ENCODE results near the gene LRP1B. TPM values are rescaled to one million over a fixed set of nuclear protein-coding genes. Genes with fewer than 3 reads are reported as not detected.
"Not testable (repeated sequence)": the region's sequence is repeated elsewhere in the genome, so short reads cannot be mapped to it uniquely, and the experiment has no call there.

The LRP1B gene
- polyA plus RNA-seq, 3 donors, result 0.25 to 3.1 (median 2.2) TPM

DNA sequence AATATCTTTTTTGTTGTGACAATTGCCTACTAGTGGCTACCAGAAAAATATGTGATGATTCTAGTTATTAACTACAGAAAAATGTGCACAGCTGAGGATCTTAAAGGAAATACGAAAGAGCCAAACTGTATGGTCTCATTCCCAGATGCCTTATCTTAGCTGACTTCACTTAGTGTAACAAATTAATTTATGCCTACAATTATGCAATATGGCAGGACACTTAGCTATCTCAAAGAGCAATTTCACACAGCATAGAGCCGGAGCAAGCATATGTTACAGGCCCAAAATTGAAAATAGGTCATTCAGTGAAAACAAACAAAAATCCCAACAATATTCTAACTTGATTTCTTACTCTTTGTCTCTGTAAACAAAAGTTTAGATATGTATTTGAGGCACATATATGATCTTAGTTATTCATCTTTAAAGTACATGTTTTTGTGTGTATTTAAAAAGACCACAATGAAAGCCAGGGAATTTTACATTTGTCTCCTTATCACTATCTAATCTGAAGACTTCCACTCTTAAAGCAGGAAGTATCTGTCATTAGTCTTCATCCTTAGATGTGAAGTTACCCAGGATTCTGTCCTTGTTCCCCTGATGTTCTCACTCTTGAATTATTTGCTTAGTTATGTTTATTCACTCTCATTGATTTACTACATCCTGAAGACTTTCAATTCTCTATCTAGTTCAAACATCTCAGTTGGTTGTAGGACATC is 1771.6 kb downstream of the LRP1B start:
- 46 to 61% (median 49%) methylated on average over 2 of the region's 2 CpGs for WGBS, 3 donors
- H3K27ac ChIP-seq (ENCODE audit: low read depth, low read length), result no peak overlapping the region

DNA sequence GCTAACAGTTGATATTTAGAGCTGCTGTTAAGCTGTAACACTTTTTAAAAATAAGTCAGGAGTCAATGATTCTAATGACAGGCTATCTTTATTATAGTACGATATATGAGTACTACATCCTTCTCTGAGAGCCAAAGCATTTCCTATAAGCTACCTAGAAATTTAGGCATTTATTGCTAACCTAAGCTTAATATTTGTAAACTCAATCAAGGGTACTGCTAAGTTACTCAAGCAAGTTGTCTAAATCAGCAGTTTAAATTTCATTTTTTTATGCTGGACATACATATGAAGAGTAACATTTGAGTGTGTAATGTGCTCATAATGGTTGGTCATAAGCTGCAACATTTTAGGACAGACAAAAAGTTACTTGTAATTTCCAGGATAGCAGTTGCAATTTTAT is 1774.1 kb downstream of the LRP1B start:
- WGBS, 3 donors, result 95 to 100% (median 100%) methylated on average over 1 of the region's 1 CpG
- H3K27ac ChIP-seq (ENCODE audit: low read depth, low read length), result no peak overlapping the region

DNA sequence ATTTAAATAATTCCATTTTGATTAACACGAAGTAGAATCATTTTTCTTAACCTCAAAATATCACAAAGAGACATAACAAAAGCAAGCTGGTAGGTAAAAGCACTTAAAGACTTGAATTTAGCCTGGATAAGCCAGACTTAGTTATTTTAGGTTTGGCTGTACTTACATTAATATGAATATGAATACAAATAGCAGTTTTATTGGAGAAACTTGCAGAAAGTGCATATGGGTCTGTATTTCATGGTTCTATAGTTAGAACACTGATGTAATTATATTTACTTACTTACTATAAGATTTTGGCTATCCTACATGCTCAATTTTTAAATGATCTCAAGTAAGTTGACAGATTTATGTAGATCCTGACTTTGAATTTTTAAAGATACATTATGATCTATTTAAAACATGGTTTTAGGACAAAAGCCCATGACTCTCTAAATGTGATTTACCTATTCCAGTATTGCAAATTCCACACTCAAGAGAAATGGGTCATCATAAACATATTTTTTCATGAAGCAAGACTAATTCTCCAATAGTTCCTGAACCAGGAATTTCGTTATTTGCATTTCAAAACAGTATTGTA is 1775.2 kb downstream of the LRP1B start:
- H3K27ac ChIP-seq (ENCODE audit: low read depth, low read length), result no peak overlapping the region
- 40 to 51% (median 48%) methylated on average over 2 of the region's 2 CpGs for WGBS, 3 donors

DNA sequence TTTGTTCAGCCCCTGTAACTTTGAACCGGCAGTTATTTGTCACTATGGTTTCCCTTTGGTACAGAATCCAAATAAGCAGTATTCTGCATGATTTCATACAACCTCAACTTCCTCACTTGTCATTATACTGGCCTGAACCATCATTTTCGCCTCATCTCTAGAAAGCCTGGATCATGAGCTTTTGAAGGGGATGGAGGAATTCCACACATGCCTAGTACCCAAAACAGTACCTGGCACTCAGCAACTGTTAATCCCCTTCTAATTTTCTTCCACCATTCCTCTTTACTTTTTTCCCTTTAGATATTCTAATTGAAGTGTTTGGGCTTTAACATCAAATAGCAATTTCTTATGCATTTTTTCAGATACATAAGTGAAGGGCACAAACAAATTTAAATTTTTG is 1776.3 kb downstream of the LRP1B start:
- H3K27ac ChIP-seq (ENCODE audit: low read depth, low read length), result no peak overlapping the region
- WGBS, 3 donors, result 74 to 83% (median 75%) methylated on average over 2 of the region's 2 CpGs

DNA sequence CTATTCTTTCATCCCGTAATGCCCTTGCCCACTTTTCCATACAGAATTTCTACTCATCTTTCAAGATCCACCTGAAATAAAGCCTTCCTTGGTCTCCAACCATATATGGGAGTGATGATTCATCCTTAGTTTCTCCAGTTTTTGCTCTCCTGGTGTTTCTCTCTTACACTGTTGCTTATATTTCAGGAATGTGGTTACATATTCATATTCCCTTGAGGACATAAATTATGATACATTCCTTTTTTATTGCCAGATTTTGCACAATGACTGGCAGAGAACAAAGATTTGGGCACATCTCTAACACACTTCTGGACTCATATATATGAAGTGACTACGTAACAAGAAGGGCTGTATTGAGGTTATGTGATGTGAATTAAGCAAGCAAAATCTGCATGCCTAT is 1777.3 kb downstream of the LRP1B start:
- no peak overlapping the region for H3K27ac ChIP-seq (ENCODE audit: low read depth, low read length)
- whole genome bisulfite sequencing, 3 donors, result 33 to 43% (median 42%) methylated on average over 2 of the region's 2 CpGs

DNA sequence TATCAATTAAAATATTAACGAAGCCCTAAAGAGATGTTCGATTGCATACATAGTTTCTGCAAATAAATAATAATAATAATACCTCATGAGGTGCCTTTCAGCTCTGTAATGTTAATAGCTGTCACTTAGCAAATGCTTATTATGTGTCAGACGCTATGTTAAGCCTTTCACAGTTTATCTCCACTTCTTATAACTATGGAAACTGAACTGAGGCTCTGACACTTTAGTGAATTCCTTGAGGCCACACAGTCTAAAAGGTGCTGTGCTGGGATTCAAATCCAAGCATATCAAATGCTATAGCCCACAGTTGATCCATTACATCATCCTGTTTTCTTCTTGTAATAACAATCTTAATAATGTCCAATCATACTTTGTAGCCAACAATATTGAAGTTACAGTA is 1779.1 kb downstream of the LRP1B start:
- WGBS, 3 donors, result 59 to 77% (median 74%) methylated on average over 3 of the region's 3 CpGs
- no peak overlapping the region for H3K27ac ChIP-seq (ENCODE audit: low read depth, low read length)

DNA sequence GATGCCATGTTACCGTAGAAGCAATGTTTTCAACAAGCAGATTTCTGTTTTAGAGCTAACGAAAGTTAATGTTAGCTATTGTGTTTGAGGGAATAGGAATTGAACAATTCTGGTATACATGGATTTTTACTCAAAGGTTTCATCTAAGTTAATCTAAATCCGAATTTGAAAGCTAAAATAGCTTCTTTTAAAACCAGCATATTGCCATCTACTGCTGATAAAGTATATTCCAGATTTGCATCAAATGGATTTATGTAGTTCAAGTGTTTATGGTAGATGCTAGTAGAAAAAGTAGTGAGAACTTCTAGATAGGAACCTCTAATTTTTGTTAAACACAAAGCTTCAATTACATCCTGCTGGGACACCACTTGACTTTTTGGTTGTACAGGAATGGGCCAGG is 1781.1 kb downstream of the LRP1B start:
- H3K27ac ChIP-seq (ENCODE audit: low read depth, low read length), result no peak overlapping the region
- 70 to 71% (median 70%) methylated on average over 3 of the region's 3 CpGs for WGBS, 3 donors

DNA sequence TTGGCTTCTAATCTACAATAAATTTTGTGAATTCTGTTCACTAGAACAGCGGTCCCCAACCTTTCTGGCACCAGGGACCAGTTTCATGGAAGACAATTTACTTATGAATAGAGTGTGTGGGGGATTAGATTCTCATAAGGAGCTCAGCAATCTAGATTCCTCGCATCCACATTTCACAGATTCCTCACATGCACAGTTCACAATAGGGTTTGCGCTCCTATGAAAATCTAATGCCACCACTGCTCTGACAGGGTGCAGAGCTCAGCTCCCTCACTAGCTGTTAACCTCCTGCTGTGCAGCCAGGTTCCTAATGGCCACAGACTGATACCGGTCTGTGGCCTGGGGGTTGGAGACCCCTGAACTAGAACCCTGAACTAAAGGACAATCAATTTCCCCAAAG is 1782.0 kb downstream of the LRP1B start:
- no peak overlapping the region for H3K27ac ChIP-seq (ENCODE audit: low read depth, low read length)
- WGBS, 3 donors, result 74 to 83% (median 75%) methylated on average over 4 of the region's 4 CpGs

DNA sequence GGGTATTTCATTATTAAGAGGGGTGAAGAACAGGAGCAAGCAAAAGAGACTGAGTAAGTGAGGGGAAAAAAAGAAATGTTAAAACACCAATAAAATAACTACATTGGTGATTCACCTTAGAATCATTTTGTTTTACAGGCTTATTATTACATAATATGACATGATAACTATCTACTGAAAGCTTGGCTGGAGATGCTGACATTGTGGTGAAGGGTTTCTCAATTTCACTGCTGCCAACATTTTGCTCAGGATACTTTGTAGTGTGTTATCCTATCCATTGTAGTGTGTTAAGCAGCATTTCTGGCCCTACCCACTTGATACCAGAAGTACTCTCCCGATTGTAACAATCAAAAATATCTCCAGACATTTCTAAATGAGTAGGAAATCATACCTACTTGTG is 1786.0 kb downstream of the LRP1B start:
- H3K27ac ChIP-seq (ENCODE audit: low read depth, low read length), result no peak overlapping the region
- WGBS, 3 donors, result 66 to 71% (median 70%) methylated on average over 1 of the region's 1 CpG

DNA sequence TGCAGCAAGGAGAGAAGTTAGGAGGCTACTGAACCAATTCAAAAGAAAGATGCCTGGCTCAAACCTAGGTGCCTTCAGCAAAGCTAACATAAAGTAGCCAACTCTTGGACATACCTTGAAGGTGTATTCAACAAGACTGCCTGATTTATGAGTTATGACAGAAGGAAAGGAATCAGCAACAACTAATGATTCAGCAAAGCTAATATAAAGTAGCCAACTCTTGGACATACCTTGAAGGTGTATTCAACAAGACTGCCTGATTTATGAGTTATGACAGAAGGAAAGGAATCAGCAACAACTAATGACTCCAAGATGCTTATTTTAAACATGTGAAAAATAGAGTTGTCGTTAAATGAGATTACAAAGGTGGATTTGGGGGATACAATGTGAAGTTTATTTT is 1786.5 kb downstream of the LRP1B start:
- 87 to 92% (median 92%) methylated on average over 1 of the region's 1 CpG for WGBS, 3 donors
- not testable (repeated sequence) for H3K27ac ChIP-seq (ENCODE audit: low read depth, low read length)

DNA sequence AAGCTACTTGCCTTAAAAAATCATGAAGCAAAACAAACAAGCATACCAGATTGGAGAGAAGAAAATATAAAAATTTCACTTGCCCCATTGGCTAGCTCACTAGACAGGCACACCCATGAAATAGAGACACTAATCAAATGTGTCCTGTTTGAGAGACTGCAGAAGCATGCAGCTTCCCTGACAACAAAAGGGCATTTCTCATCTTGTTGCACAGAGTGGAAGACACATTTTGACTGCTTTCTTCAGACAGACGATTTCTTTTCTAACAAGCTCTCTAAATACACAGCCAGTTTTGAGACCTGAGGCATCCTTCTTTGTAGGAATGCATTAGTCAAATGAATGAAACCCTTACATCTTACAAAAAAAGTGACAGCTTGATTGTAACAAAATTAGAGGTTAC is 1792.0 kb downstream of the LRP1B start:
- no peak overlapping the region for H3K27ac ChIP-seq (ENCODE audit: low read depth, low read length)
- WGBS, 3 donors, result 35 to 44% (median 42%) methylated on average over 1 of the region's 1 CpG

DNA sequence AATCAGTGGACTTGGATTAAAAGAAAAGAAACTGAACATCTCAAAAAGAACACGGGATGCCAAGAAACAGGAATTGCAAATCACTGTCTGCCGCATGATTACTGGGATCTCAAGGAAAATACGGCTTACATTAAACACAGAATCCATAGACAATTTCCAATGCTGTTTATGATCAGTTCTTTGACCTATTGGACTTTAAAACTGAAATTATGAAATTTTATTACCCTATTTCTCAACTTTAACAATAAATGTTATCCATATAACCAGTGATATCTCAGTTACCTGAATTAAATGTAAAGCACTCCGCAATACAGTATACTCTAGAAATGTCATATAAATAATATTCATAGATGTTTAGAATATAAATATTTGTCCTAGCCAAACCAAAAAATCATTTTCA is 1793.8 kb downstream of the LRP1B start:
- no peak overlapping the region for H3K27ac ChIP-seq (ENCODE audit: low read depth, low read length)
- WGBS, 3 donors, result 86 to 91% (median 86%) methylated on average over 4 of the region's 4 CpGs

DNA sequence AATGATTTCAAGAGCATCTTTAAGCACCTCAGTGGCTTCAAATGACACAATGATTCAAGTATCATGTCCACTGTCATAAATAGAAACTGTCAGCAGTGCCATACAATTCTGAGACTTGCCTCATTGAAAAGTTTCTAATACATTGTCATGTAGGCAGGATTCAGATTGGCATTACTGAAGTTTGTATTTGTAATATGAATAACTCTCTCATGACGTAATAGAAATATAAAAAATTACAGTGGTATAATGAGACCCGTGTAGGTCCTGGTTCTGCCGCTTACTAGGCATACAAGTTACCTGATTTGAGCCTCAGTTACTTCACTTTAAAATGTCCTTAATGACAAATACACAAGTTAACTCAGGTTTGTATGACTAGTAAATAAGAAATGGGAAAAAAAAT is 1814.5 kb downstream of the LRP1B start:
- no peak overlapping the region for H3K27ac ChIP-seq (ENCODE audit: low read depth, low read length)
- 85 to 91% (median 88%) methylated on average over 3 of the region's 3 CpGs for WGBS, 3 donors

DNA sequence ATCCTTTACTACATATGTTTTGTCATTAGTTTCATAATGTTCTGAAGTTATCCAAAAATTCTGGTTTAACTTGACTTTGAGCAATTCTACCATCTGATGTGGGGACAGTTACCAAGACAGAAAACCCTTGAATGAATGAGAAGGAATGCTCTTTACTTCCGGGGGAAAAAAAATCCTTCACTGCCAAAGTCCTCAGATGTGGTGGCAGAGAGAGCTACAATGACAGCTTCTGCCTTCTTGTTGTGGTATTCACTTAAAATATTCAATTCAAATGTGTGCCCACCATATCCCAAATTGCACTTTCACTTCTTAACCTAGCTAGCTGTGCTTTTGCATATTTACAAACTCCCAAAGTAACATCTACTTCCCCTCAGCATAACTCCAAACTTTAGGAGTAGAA is 1818.9 kb downstream of the LRP1B start:
- 29 to 40% (median 40%) methylated on average over 1 of the region's 1 CpG for WGBS, 3 donors
- no peak overlapping the region for H3K27ac ChIP-seq (ENCODE audit: low read depth, low read length)

DNA sequence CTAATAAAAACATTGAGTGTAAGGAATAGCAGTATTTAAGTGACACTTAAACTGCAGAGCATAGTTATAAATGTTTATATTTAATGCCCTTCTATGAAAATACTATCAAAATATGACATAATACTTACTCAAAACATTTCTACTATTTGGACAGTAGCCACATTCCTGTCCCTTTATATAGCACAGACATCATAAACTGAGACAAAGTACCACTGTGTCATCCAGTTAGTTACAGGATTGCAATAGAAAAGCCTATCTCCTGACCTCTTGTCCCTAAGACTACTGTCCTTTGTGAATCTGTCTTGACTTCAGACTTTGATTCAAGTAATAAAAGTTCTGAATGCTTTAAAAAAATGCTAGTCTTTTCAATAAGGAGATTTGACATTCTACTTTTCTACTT is 1822.1 kb downstream of the LRP1B start:
- H3K27ac ChIP-seq (ENCODE audit: low read depth, low read length), result no peak overlapping the region

DNA sequence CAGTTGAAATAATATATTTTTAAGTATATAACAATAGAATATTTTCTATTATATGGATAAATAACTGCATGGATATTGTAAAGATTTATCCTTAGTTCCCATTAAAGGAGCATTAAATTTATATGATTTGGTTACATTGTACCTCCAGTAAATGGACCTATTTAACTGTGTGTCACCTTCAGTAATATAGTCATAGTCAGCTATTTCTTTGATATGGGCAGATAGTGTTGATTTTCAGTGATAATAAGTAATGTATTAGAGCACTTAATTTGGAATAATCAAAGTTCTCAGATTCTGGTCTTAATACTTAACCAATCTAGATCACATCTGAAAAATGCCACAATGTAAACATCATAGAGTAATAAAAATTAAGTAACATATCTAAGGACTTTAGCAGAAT is 1823.3 kb downstream of the LRP1B start:
- H3K27ac ChIP-seq (ENCODE audit: low read depth, low read length), result no peak overlapping the region

DNA sequence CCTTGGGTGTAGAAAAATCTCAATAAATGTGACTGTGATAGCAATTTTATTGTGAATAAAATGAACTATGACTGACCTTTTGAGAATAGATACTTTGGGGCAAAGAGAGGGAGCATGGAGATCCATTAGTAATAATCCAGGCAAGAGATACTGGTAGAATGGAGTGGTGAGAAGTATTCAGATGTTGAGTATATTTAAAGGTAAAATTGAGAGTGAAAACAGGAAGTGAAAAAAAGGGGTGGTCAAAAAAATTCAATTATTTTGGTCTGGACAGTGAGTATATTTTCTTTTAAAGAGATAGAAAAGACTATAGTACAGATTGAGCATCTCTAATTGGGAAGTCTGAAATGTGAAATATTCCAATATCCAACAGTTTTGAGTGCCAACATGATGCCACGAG is 1835.0 kb downstream of the LRP1B start:
- WGBS, 3 donors, result 88 to 95% (median 93%) methylated on average over 1 of the region's 1 CpG
- no peak overlapping the region for H3K27ac ChIP-seq (ENCODE audit: low read depth, low read length)

DNA sequence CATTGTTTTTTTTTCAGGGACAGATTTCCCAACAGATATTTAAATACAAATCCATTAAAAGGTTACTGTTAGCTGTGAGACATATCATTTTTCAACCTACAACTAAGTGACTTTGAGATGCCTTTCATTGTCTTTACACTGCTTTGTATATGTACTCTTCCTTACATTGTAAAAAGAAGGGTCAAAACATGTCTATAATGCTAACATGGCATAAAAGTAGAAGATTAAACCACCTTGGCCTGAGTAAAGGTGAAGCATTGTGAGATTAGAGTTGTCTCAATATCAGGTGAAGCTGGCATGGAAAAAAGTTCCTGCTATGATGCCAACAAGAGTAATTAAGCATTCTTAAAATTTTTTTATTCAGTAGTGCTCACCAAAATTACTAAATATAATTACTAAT is 1842.1 kb downstream of the LRP1B start:
- no peak overlapping the region for H3K27ac ChIP-seq (ENCODE audit: low read depth, low read length)

DNA sequence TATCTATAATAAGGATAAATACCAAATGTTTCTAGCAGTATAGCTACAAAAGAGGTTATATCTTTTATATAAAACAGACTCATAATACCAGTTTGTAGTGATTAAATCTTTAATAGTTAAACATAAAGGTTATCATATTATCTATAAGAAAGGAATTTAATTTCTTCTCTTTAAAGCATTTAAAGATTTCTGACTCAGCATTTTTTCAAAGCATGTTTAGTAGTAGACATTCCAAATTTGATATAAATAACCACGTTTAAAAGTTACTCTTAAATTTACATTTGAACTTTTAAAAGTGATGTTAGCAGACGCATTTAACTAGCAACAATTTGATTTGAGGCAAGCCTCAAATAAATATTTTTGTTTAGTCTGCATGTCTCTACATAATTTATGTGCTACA is 1842.6 kb downstream of the LRP1B start:
- no peak overlapping the region for H3K27ac ChIP-seq (ENCODE audit: low read depth, low read length)
- WGBS, 3 donors, result 58 to 67% (median 64%) methylated on average over 2 of the region's 2 CpGs

DNA sequence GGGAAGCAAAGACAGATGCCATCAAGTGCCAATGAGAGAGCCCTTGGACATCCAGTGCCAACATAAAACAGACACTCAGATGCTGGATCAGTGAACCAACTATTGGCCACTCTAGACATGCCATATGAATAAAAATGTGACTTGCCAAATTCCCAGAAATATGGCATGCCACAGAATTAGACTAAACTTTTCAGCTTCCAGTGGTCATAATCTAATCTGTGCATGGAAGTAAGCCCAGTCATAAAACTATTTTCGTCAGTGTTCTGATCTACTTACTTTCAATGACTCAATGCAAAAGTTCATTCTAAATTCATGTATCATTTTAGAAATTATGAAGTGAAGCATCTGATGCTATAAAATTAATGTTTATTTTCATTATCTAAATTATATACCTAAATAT is 1844.4 kb downstream of the LRP1B start:
- H3K27ac ChIP-seq (ENCODE audit: low read depth, low read length), result no peak overlapping the region
- WGBS, 3 donors, result 59 to 67% (median 66%) methylated on average over 1 of the region's 1 CpG

DNA sequence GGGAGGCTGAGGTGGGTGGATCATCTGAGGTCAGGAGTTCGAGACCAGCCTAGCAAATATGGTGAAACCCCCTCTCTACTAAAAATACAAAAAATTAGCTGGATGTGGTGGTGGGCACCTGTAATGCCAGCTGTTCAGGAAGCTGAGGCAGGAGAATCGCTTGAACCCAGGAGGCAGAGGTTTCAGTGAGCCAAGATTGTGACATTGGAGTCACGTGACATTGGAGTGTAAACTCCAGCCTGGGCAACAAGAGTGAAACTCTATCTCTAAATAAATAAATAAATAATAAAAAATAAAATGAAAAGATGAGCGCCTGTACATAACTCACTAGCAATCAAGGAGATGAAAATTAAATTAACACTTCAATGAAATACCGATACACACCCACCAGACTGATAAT is 1853.5 kb downstream of the LRP1B start:
- not testable (repeated sequence) for H3K27ac ChIP-seq (ENCODE audit: low read depth, low read length)
- WGBS, 3 donors, result 49 to 62% (median 54%) methylated on average over 5 of the region's 5 CpGs
